ENCODE measurements around the gene RAD51B. TPM values are rescaled to one million over a fixed set of nuclear protein-coding genes. Genes with fewer than 3 reads are reported as not detected.

The RAD51B gene
- total RNA-seq, 1 experiment from 2014 or later: 20.0 TPM

DNA sequence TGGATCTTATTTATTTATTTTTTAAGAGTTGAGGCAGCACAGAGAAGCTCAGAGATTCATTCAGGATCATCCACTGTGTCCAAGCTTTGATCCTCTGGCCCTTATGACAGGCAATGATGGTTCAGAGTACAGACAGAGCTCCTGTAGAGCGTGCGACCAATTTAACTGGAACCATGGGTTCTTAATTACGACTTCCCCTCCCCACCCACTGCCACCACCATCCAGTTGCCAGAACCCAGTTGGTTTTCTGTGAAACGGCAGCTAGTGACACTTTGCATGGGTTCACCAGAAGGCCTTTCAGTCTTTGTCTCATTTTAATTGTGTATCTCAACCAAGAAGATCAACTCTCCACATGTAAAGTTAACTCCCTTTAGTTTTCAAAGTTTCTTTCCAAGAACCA lies 495.1 kb downstream of the RAD51B start:
- H3K9ac ChIP-seq (ENCODE audit: low read length): no peak overlapping the region
- ChIA-PET POLR2A (no interaction called here), RAD21 (ENCODE audit: low non-redundant PET in 1 of 2, low total read pairs in 2 of 2, uncharacterized antibody in 2 of 2, unreplicated experiment in 2 of 2) (no interaction called here), CTCF (no interaction called here)
- no peaks in the 10 kb centered on the region for H3K79me2 ChIP-seq (ENCODE audit: insufficient read depth, low read length)
- no peaks in the 10 kb centered on the region for H3K9me2 ChIP-seq (ENCODE audit: insufficient read depth)
- no peak overlapping the region for H3K4me3 ChIP-seq (replicated peaks in 1 of 2; ENCODE audit: low read depth in 1 of 2, low read length in 2 of 2)
- TF ChIP-seq ZNF274 (IDR thresholded peaks at IDR 0.05; ENCODE audit: low read depth, low read length) (no peak), FOSL1 (IDR thresholded peaks at IDR 0.05; ENCODE audit: low read depth) (no peak), EGR1 (IDR thresholded peaks at IDR 0.05; ENCODE audit: low read depth) (no peak), CBX3 (IDR thresholded peaks at IDR 0.05; ENCODE audit: low read depth) (no peak), TCF7L2 (IDR thresholded peaks at IDR 0.05; ENCODE audit: borderline replicate concordance, extremely low read depth, insufficient read depth, insufficient read length) (no peak), ZFX (IDR thresholded peaks at IDR 0.05) (no peak), RAD21 (IDR thresholded peaks at IDR 0.05; ENCODE audit: low read depth) (no peak)
- TF ChIP-seq, protein P1, sequence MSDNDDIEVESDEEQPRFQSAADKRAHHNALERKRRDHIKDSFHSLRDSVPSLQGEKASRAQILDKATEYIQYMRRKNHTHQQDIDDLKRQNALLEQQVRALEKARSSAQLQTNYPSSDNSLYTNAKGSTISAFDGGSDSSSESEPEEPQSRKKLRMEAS (IDR thresholded peaks at IDR 0.05): no peak
- H3K27ac ChIP-seq (ENCODE audit: low read depth, low read length): no peak overlapping the region
- no peaks in the 10 kb centered on the region for H3K9me3 ChIP-seq (ENCODE audit: control insufficient read depth in 1 of 2, insufficient read depth in 1 of 2, low read depth in 1 of 2, low read length in 2 of 2)
- peaks cover 0 to 4% of the 10 kb centered on the region in 2 experiments; a peak in 2 of 4 replicates for H3K4me1 ChIP-seq (ENCODE audit: control insufficient read depth in 1 of 2, insufficient read depth in 2 of 2, low read length in 2 of 2)
- intact Hi-C loops (cut with micrococcal nuclease): no loop called here
- no TSS peak for BruUV-seq (replicated peaks)
- H3K4me2 ChIP-seq (ENCODE audit: low read length): no peak overlapping the region
- H2AFZ ChIP-seq (ENCODE audit: low read depth, low read length, poor library complexity, severe bottlenecking): no peak overlapping the region
- no peaks in the 10 kb centered on the region for H3K36me3 ChIP-seq (ENCODE audit: control insufficient read depth in 1 of 2, insufficient read depth in 2 of 2, low read length in 2 of 2)
- no peak for ATAC-seq
- DNase-seq (ENCODE audit: low read depth, low spot score): no peak
- H4K20me1 ChIP-seq (ENCODE audit: insufficient read depth): no peaks in the 10 kb centered on the region
- H3K27me3 ChIP-seq (ENCODE audit: insufficient read depth, low read length): no peaks in the 10 kb centered on the region

DNA sequence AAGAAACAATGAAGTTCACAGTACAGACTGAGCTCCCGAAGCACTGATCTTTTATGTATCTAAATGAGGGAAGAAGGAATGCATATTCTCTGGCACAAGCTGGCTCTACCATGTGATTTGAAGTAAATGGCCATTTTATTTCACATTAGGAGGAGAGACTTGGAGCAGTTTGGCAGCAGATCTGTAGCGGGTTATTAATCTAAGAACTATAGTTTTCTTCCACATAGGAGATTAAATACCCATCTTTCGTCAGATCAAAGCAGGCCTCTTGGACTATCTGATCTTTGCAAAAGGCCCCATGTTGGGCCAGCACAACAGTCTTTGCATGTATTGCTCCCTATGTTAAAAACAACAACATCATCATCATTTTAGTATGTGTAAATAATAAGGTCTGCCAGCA lies 495.5 kb downstream of the RAD51B start:
- CTCF ChIA-PET: no interaction called here
- RAD21 ChIA-PET (ENCODE audit: low non-redundant PET in 1 of 2, low total read pairs in 2 of 2, uncharacterized antibody in 2 of 2, unreplicated experiment in 2 of 2): no interaction called here
- no peaks in the 10 kb centered on the region for H3K27me3 ChIP-seq (ENCODE audit: insufficient read depth, low read length)
- H3K36me3 ChIP-seq (ENCODE audit: control insufficient read depth in 1 of 2, insufficient read depth in 2 of 2, low read length in 2 of 2): no peaks in the 10 kb centered on the region
- no TSS peak for BruUV-seq (replicated peaks)
- ATAC-seq (no peak), DNase-seq (ENCODE audit: low read depth, low spot score) (no peak)
- POLR2A ChIA-PET: no interaction called here
- no peak overlapping the region for H3K4me2 ChIP-seq (ENCODE audit: low read length)
- H3K4me3 ChIP-seq (replicated peaks in 1 of 2; ENCODE audit: low read depth in 1 of 2, low read length in 2 of 2): no peak overlapping the region
- H3K4me1 ChIP-seq (ENCODE audit: control insufficient read depth in 1 of 2, insufficient read depth in 2 of 2, low read length in 2 of 2): peaks cover 0 to 2% of the 10 kb centered on the region in 2 experiments; a peak in 1 of 4 replicates
- no peak overlapping the region for H3K27ac ChIP-seq (ENCODE audit: low read depth, low read length)
- no peaks in the 10 kb centered on the region for H3K9me3 ChIP-seq (ENCODE audit: control insufficient read depth in 1 of 2, insufficient read depth in 1 of 2, low read depth in 1 of 2, low read length in 2 of 2)
- no peaks in the 10 kb centered on the region for H3K79me2 ChIP-seq (ENCODE audit: insufficient read depth, low read length)
- H2AFZ ChIP-seq (ENCODE audit: low read depth, low read length, poor library complexity, severe bottlenecking): no peak overlapping the region
- H3K9ac ChIP-seq (ENCODE audit: low read length): no peak overlapping the region
- intact Hi-C loops (cut with micrococcal nuclease): no loop called here
- H4K20me1 ChIP-seq (ENCODE audit: insufficient read depth): no peaks in the 10 kb centered on the region
- H3K9me2 ChIP-seq (ENCODE audit: insufficient read depth): no peaks in the 10 kb centered on the region
- TF ChIP-seq TCF7L2 (IDR thresholded peaks at IDR 0.05; ENCODE audit: borderline replicate concordance, extremely low read depth, insufficient read depth, insufficient read length): no peak
- TF ChIP-seq POLR2A (IDR thresholded peaks at IDR 0.05; ENCODE audit: borderline replicate concordance, extremely low read depth, insufficient read depth, insufficient read length): no peak
- no peak for TF ChIP-seq ELF1 (IDR thresholded peaks at IDR 0.05; ENCODE audit: borderline replicate concordance, low read depth)
- no peak for TF ChIP-seq CEBPB (IDR thresholded peaks at IDR 0.05; ENCODE audit: low read depth)
- TF ChIP-seq EZH2 (IDR thresholded peaks at IDR 0.05): no peak

All from HCT116 (cell line).